ENCODE results near the gene APBA2. TPM values are rescaled to one million over a fixed set of nuclear protein-coding genes. Genes with fewer than 3 reads are reported as not detected.

Gene APBA2
- total RNA-seq, 2 experiments from 2014 or later = 12.8 to 17.5 TPM

GRCh38 chr15:29129221-29129620, 243.4 kb downstream of the APBA2 start:
- Mint-ChIP-seq H3K36me3 (ENCODE audit: low read depth) (no peaks in the 10 kb centered on the region), H3K4me1 (peaks cover 2% of the 10 kb centered on the region), H3K4me3 (no peak overlapping the region), H3K27ac (no peak overlapping the region), H3K27me3 (peaks cover 2% of the 10 kb centered on the region), H3K9me3 (ENCODE audit: low read depth) (no peaks in the 10 kb centered on the region)
- ATAC-seq (no peak), DNase-seq (no peak)
- ChIA-PET CTCF (interaction anchor here (0.6 to 1.1 kb wide), 3 partner anchors 10 to 27 kb away, joined by 3 to 4 read pairs (median 4); no protein-coding TSS in a partner anchor), POLR2A (no interaction called here)
- intact Hi-C loops (cut with DNase I, micrococcal nuclease) = loop anchor here in 1 of 2 experiments (10.0 kb wide), 1 partner anchor 56 kb away; no protein-coding TSS in a partner anchor

- H3K27ac Mint-ChIP-seq = no peak overlapping the region
- intact Hi-C loops (cut with DNase I, micrococcal nuclease) = loop anchor here in 1 of 2 experiments (10.0 kb wide), 1 partner anchor 55 kb away; no protein-coding TSS in a partner anchor
- H3K9me3 Mint-ChIP-seq (ENCODE audit: low read depth) = no peaks in the 10 kb centered on the region
- H3K4me3 Mint-ChIP-seq = no peak overlapping the region
- H3K27me3 Mint-ChIP-seq = peaks cover 2% of the 10 kb centered on the region
- DNase-seq (no peak), ATAC-seq (no peak)
- POLR2A ChIA-PET = no interaction called here
- CTCF ChIA-PET = interaction anchor here (0.8 to 1.1 kb wide), 3 partner anchors 10 to 28 kb away, joined by 3 to 4 read pairs (median 4); no protein-coding TSS in a partner anchor
- H3K4me1 Mint-ChIP-seq = peaks cover 2% of the 10 kb centered on the region
- H3K36me3 Mint-ChIP-seq (ENCODE audit: low read depth) = no peaks in the 10 kb centered on the region
Measured at GRCh38 chr15:29129926-29130325, 244.2 kb downstream of the APBA2 start.

GRCh38 chr15:29130476-29130875, 244.7 kb downstream of the APBA2 start:
- Mint-ChIP-seq H3K4me1 (peaks cover 2% of the 10 kb centered on the region), H3K27ac (no peak overlapping the region), H3K9me3 (ENCODE audit: low read depth) (no peaks in the 10 kb centered on the region), H3K27me3 (peaks cover 2% of the 10 kb centered on the region), H3K36me3 (ENCODE audit: low read depth) (no peaks in the 10 kb centered on the region), H3K4me3 (no peak overlapping the region)
- POLR2A ChIA-PET = no interaction called here
- ATAC-seq = no peak
- CTCF ChIA-PET = interaction anchor here (1.1 kb wide), 2 partner anchors 9 kb away, joined by 4 read pairs; no protein-coding TSS in a partner anchor
- DNase-seq = no peak
- intact Hi-C loops (cut with DNase I, micrococcal nuclease) = no loop called here

- DNase-seq (peak; percentile 0), ATAC-seq (no peak)
- no peak overlapping the region for H3K4me3 Mint-ChIP-seq
- H3K27ac Mint-ChIP-seq = no peak overlapping the region
- no peaks in the 10 kb centered on the region for H3K36me3 Mint-ChIP-seq (ENCODE audit: low read depth)
- CTCF ChIA-PET = interaction anchor here (1.1 kb wide), 1 partner anchor 9 kb away, joined by 4 read pairs; no protein-coding TSS in a partner anchor
- H3K4me1 Mint-ChIP-seq = peaks cover 2% of the 10 kb centered on the region
- POLR2A ChIA-PET = no interaction called here
- H3K27me3 Mint-ChIP-seq = peaks cover 2% of the 10 kb centered on the region
- intact Hi-C loops (cut with DNase I, micrococcal nuclease) = no loop called here
- H3K9me3 Mint-ChIP-seq (ENCODE audit: low read depth) = no peaks in the 10 kb centered on the region
Measured at GRCh38 chr15:29130951-29131839, 245.4 kb downstream of the APBA2 start.

- no peaks in the 10 kb centered on the region for H3K36me3 Mint-ChIP-seq (ENCODE audit: low read depth)
- H3K4me3 Mint-ChIP-seq = no peak overlapping the region
- no peak for ATAC-seq
- H3K4me1 Mint-ChIP-seq = peaks cover 2% of the 10 kb centered on the region
- intact Hi-C loops (cut with DNase I, micrococcal nuclease) = no loop called here
- peaks cover 2% of the 10 kb centered on the region for H3K27me3 Mint-ChIP-seq
- no peak overlapping the region for H3K27ac Mint-ChIP-seq
- POLR2A ChIA-PET = no interaction called here
- H3K9me3 Mint-ChIP-seq (ENCODE audit: low read depth) = no peaks in the 10 kb centered on the region
- peak; percentile 4 for DNase-seq
- CTCF ChIA-PET = interaction anchor here (0.7 kb wide), 1 partner anchor 30 kb away, joined by 3 read pairs; no protein-coding TSS in a partner anchor
Measured at GRCh38 chr15:29131840-29132420, 246.2 kb downstream of the APBA2 start.

- Mint-ChIP-seq H3K36me3 (ENCODE audit: low read depth) (no peaks in the 10 kb centered on the region), H3K27ac (no peak overlapping the region), H3K9me3 (ENCODE audit: low read depth) (no peaks in the 10 kb centered on the region), H3K27me3 (peaks cover 2% of the 10 kb centered on the region), H3K4me1 (peaks cover 2% of the 10 kb centered on the region), H3K4me3 (no peak overlapping the region)
- intact Hi-C loops (cut with DNase I, micrococcal nuclease) = no loop called here
- ATAC-seq (no peak), DNase-seq (no peak)
- CTCF ChIA-PET = interaction anchor here (0.7 kb wide), 1 partner anchor 31 kb away, joined by 3 read pairs; no protein-coding TSS in a partner anchor
- POLR2A ChIA-PET = no interaction called here
Measured at GRCh38 chr15:29132735-29133181, 247.0 kb downstream of the APBA2 start.

GRCh38 chr15:29133321-29133720, 247.5 kb downstream of the APBA2 start:
- ChIA-PET CTCF (no interaction called here), POLR2A (no interaction called here)
- no peak overlapping the region for H3K27ac Mint-ChIP-seq
- ATAC-seq (no peak), DNase-seq (no peak)
- no peaks in the 10 kb centered on the region for H3K9me3 Mint-ChIP-seq (ENCODE audit: low read depth)
- H3K27me3 Mint-ChIP-seq = peaks cover 5% of the 10 kb centered on the region
- H3K36me3 Mint-ChIP-seq (ENCODE audit: low read depth) = no peaks in the 10 kb centered on the region
- intact Hi-C loops (cut with DNase I, micrococcal nuclease) = no loop called here
- H3K4me3 Mint-ChIP-seq = no peak overlapping the region
- H3K4me1 Mint-ChIP-seq = peaks cover 2% of the 10 kb centered on the region

- intact Hi-C loops (cut with DNase I, micrococcal nuclease) = no loop called here
- ChIA-PET POLR2A (no interaction called here), CTCF (no interaction called here)
- Mint-ChIP-seq H3K4me3 (no peak overlapping the region), H3K27me3 (peaks cover 9% of the 10 kb centered on the region), H3K27ac (no peak overlapping the region), H3K4me1 (peaks cover 2% of the 10 kb centered on the region), H3K36me3 (ENCODE audit: low read depth) (no peaks in the 10 kb centered on the region), H3K9me3 (ENCODE audit: low read depth) (no peaks in the 10 kb centered on the region)
- DNase-seq (no peak), ATAC-seq (no peak)
Measured at GRCh38 chr15:29133791-29134190, 248.0 kb downstream of the APBA2 start.

- Mint-ChIP-seq H3K4me1 (peaks cover 2% of the 10 kb centered on the region), H3K4me3 (no peak overlapping the region), H3K36me3 (ENCODE audit: low read depth) (no peaks in the 10 kb centered on the region), H3K9me3 (ENCODE audit: low read depth) (no peaks in the 10 kb centered on the region), H3K27ac (no peak overlapping the region), H3K27me3 (peaks cover 9% of the 10 kb centered on the region)
- intact Hi-C loops (cut with DNase I, micrococcal nuclease) = no loop called here
- ChIA-PET POLR2A (no interaction called here), CTCF (no interaction called here)
- no peak for ATAC-seq
- DNase-seq = no peak
Measured at GRCh38 chr15:29134239-29134638, 248.5 kb downstream of the APBA2 start.

GRCh38 chr15:29134641-29135308, 249.0 kb downstream of the APBA2 start:
- ChIA-PET POLR2A (no interaction called here), CTCF (interaction anchor here (0.5 kb wide), 1 partner anchor 54 kb away, joined by 3 read pairs; no protein-coding TSS in a partner anchor)
- intact Hi-C loops (cut with DNase I, micrococcal nuclease) = loop anchor here in 1 of 2 experiments (5.0 kb wide), 1 partner anchor 608 kb away; no protein-coding TSS in a partner anchor
- H3K4me1 Mint-ChIP-seq = peaks cover 4% of the 10 kb centered on the region
- no peak for DNase-seq
- H3K4me3 Mint-ChIP-seq = no peak overlapping the region
- peaks cover 11% of the 10 kb centered on the region for H3K27me3 Mint-ChIP-seq
- H3K36me3 Mint-ChIP-seq (ENCODE audit: low read depth) = no peaks in the 10 kb centered on the region
- ATAC-seq = no peak
- no peaks in the 10 kb centered on the region for H3K9me3 Mint-ChIP-seq (ENCODE audit: low read depth)
- H3K27ac Mint-ChIP-seq = no peak overlapping the region

- intact Hi-C loops (cut with DNase I, micrococcal nuclease) = loop anchor here in 1 of 2 experiments (5.0 kb wide), 1 partner anchor 607 kb away; no protein-coding TSS in a partner anchor
- Mint-ChIP-seq H3K4me1 (peaks cover 4% of the 10 kb centered on the region), H3K27me3 (peaks cover 16% of the 10 kb centered on the region), H3K4me3 (no peak overlapping the region), H3K27ac (no peak overlapping the region), H3K36me3 (ENCODE audit: low read depth) (no peaks in the 10 kb centered on the region), H3K9me3 (ENCODE audit: low read depth) (no peaks in the 10 kb centered on the region)
- CTCF ChIA-PET = interaction anchor here (0.5 kb wide), 1 partner anchor 53 kb away, joined by 3 read pairs; no protein-coding TSS in a partner anchor
- no peak for DNase-seq
- POLR2A ChIA-PET = no interaction called here
- ATAC-seq = no peak
Measured at GRCh38 chr15:29135309-29135657, 249.5 kb downstream of the APBA2 start.
